ENCODE results near the gene HRH1.

- TF ChIP-seq CTCF (IDR thresholded peaks at IDR 0.05) (no peak), POLR2A (IDR thresholded peaks at IDR 0.05) (no peak)
Observed at GRCh38 chr3:11187681-11188080, 33.4 kb downstream of the HRH1 start.

All from uterus (tissue), 2 donors.